ENCODE results near the gene MROH2A. TPM values are rescaled to one million over a fixed set of nuclear protein-coding genes. Genes with fewer than 3 reads are reported as not detected.
"Not testable (repeated sequence)": the region's sequence is repeated elsewhere in the genome, so short reads cannot be mapped to it uniquely, and the experiment has no call there.

Gene MROH2A
- total and polyA plus RNA-seq, 5 donors, result not detected

GRCh38 chr2:233751212-233752009 lies 26.7 kb upstream of the MROH2A start:
- H3K4me1 ChIP-seq (ENCODE audit: control insufficient read depth, insufficient read depth, low read length); H3K4me3 ChIP-seq (ENCODE audit: low read length); H3K9me3 ChIP-seq (ENCODE audit: control insufficient read depth, low read length); ATAC-seq; H3K27me3 ChIP-seq (ENCODE audit: control insufficient read depth, insufficient read depth); DNase-seq; intact Hi-C loops (cut with DNase I); H3K27ac ChIP-seq (ENCODE audit: low read length): not testable (repeated sequence)
- WGBS, result 63% methylated on average over 2 of the region's 2 CpGs

GRCh38 chr2:233754872-233755611 lies 23.1 kb upstream of the MROH2A start:
- no peak for DNase-seq
- ATAC-seq, result no peak
- H3K9me3 ChIP-seq (ENCODE audit: control insufficient read depth, low read length), result peaks cover 2% of the 10 kb centered on the region
- H3K4me1 ChIP-seq (ENCODE audit: control insufficient read depth, insufficient read depth, low read length), result no peaks in the 10 kb centered on the region
- intact Hi-C loops (cut with DNase I), result no loop called here
- no peaks in the 10 kb centered on the region for H3K27me3 ChIP-seq (ENCODE audit: control insufficient read depth, insufficient read depth)
- H3K27ac ChIP-seq (ENCODE audit: low read length), result no peak overlapping the region
- 90% methylated on average over 42 of the region's 44 CpGs for WGBS
- H3K4me3 ChIP-seq (ENCODE audit: low read length), result no peak overlapping the region

GRCh38 chr2:233756429-233757081 lies 21.6 kb upstream of the MROH2A start:
- no peak overlapping the region for H3K4me3 ChIP-seq (ENCODE audit: low read length)
- H3K4me1 ChIP-seq (ENCODE audit: control insufficient read depth, insufficient read depth, low read length), result no peaks in the 10 kb centered on the region
- no peak overlapping the region for H3K27ac ChIP-seq (ENCODE audit: low read length)
- ATAC-seq (no peak), DNase-seq (no peak)
- no peaks in the 10 kb centered on the region for H3K27me3 ChIP-seq (ENCODE audit: control insufficient read depth, insufficient read depth)
- no peaks in the 10 kb centered on the region for H3K9me3 ChIP-seq (ENCODE audit: control insufficient read depth, low read length)
- intact Hi-C loops (cut with DNase I), result no loop called here
- 80% methylated on average over 7 of the region's 7 CpGs for WGBS

GRCh38 chr2:233758141-233758540 lies 20.0 kb upstream of the MROH2A start:
- no peaks in the 10 kb centered on the region for H3K4me1 ChIP-seq (ENCODE audit: control insufficient read depth, insufficient read depth, low read length)
- no peak overlapping the region for H3K27ac ChIP-seq (ENCODE audit: low read length)
- intact Hi-C loops (cut with DNase I), result no loop called here
- DNase-seq (no peak), ATAC-seq (no peak)
- H3K9me3 ChIP-seq (ENCODE audit: control insufficient read depth, low read length), result no peaks in the 10 kb centered on the region
- no peak overlapping the region for H3K4me3 ChIP-seq (ENCODE audit: low read length)
- H3K27me3 ChIP-seq (ENCODE audit: control insufficient read depth, insufficient read depth), result no peaks in the 10 kb centered on the region

- 81% methylated on average over 2 of the region's 2 CpGs for WGBS
- Histone ChIP-seq H3K27ac (ENCODE audit: low read length) (no peak overlapping the region), H3K4me1 (ENCODE audit: control insufficient read depth, insufficient read depth, low read length) (no peaks in the 10 kb centered on the region), H3K4me3 (ENCODE audit: low read length) (no peak overlapping the region), H3K9me3 (ENCODE audit: control insufficient read depth, low read length) (no peaks in the 10 kb centered on the region), H3K27me3 (ENCODE audit: control insufficient read depth, insufficient read depth) (no peaks in the 10 kb centered on the region)
- DNase-seq (no peak), ATAC-seq (no peak)
- intact Hi-C loops (cut with DNase I), result no loop called here
Observed at GRCh38 chr2:233758849-233759248, 19.3 kb upstream of the MROH2A start.

GRCh38 chr2:233760043-233760442 lies 18.1 kb upstream of the MROH2A start, which contains the start of gene UGT1A1:
TSS of gene UGT1A1 (plus strand) at chr2:233760270. CDS start at chr2:233760288, 18 bp downstream.
- no peaks in the 10 kb centered on the region for H3K4me1 ChIP-seq (ENCODE audit: control insufficient read depth, insufficient read depth, low read length)
- no peak for ATAC-seq
- intact Hi-C loops (cut with DNase I), result no loop called here
- DNase-seq, result no peak
- WGBS, result 90% methylated on average over 6 of the region's 6 CpGs
- H3K9me3 ChIP-seq (ENCODE audit: control insufficient read depth, low read length), result no peaks in the 10 kb centered on the region
- H3K4me3 ChIP-seq (ENCODE audit: low read length), result no peak within 1 kb of the TSS
- no peak within 1 kb of the TSS for H3K27ac ChIP-seq (ENCODE audit: low read length)
- no peaks in the 10 kb centered on the region for H3K27me3 ChIP-seq (ENCODE audit: control insufficient read depth, insufficient read depth)

- no peak overlapping the region for H3K4me3 ChIP-seq (ENCODE audit: low read length)
- ATAC-seq (no peak), DNase-seq (no peak)
- no peaks in the 10 kb centered on the region for H3K9me3 ChIP-seq (ENCODE audit: control insufficient read depth, low read length)
- no peaks in the 10 kb centered on the region for H3K4me1 ChIP-seq (ENCODE audit: control insufficient read depth, insufficient read depth, low read length)
- WGBS, result 68% methylated on average over 4 of the region's 4 CpGs
- H3K27me3 ChIP-seq (ENCODE audit: control insufficient read depth, insufficient read depth), result no peaks in the 10 kb centered on the region
- no peak overlapping the region for H3K27ac ChIP-seq (ENCODE audit: low read length)
- intact Hi-C loops (cut with DNase I), result no loop called here
Observed at GRCh38 chr2:233761040-233761769, 16.9 kb upstream of the MROH2A start.

- intact Hi-C loops (cut with DNase I), result no loop called here
- Histone ChIP-seq H3K27ac (ENCODE audit: low read length) (no peak overlapping the region), H3K4me3 (ENCODE audit: low read length) (no peak overlapping the region), H3K27me3 (ENCODE audit: control insufficient read depth, insufficient read depth) (no peaks in the 10 kb centered on the region), H3K9me3 (ENCODE audit: control insufficient read depth, low read length) (no peaks in the 10 kb centered on the region), H3K4me1 (ENCODE audit: control insufficient read depth, insufficient read depth, low read length) (no peaks in the 10 kb centered on the region)
- ATAC-seq (no peak), DNase-seq (no peak)
- 63% methylated on average over 7 of the region's 7 CpGs for WGBS
Observed at GRCh38 chr2:233764264-233764663, 13.9 kb upstream of the MROH2A start.

GRCh38 chr2:233764761-233765160 lies 13.4 kb upstream of the MROH2A start:
- H3K4me3 ChIP-seq (ENCODE audit: low read length), result no peak overlapping the region
- H3K27me3 ChIP-seq (ENCODE audit: control insufficient read depth, insufficient read depth), result no peaks in the 10 kb centered on the region
- intact Hi-C loops (cut with DNase I), result no loop called here
- WGBS, result 56% methylated on average over 3 of the region's 3 CpGs
- H3K4me1 ChIP-seq (ENCODE audit: control insufficient read depth, insufficient read depth, low read length), result no peaks in the 10 kb centered on the region
- ATAC-seq (no peak), DNase-seq (no peak)
- no peak overlapping the region for H3K27ac ChIP-seq (ENCODE audit: low read length)
- no peaks in the 10 kb centered on the region for H3K9me3 ChIP-seq (ENCODE audit: control insufficient read depth, low read length)

- Histone ChIP-seq H3K27ac (ENCODE audit: low read length) (no peak overlapping the region), H3K4me1 (ENCODE audit: control insufficient read depth, insufficient read depth, low read length) (no peaks in the 10 kb centered on the region), H3K27me3 (ENCODE audit: control insufficient read depth, insufficient read depth) (no peaks in the 10 kb centered on the region), H3K4me3 (ENCODE audit: low read length) (no peak overlapping the region), H3K9me3 (ENCODE audit: control insufficient read depth, low read length) (no peaks in the 10 kb centered on the region)
- 74% methylated on average over 4 of the region's 4 CpGs for WGBS
- ATAC-seq, result no peak
- intact Hi-C loops (cut with DNase I), result no loop called here
- no peak for DNase-seq
Observed at GRCh38 chr2:233766416-233766815, 11.7 kb upstream of the MROH2A start.

All from right cardiac atrium (tissue), 5 donors.